ENCODE results near the gene TEX28.

Gene TEX28

DNA sequence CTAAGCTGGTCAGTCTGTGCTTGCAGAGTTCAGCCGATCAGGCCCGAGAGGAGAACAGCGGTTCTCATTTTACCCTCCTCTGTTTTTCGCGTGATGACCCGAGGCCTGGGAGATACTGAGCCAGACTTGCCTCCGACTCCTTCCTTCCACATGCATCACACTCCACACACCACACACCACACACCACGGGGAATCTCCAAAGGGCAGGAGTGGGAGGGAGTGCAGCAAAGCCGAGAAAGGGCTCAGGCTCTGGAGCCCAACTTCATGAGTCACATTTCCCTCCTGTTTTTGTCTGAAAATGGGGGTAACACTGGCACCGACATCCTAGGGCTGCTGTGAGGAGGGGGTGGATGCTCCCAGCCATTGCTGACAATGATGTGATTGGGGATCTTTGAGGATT is 39.6 kb upstream of the TEX28 start:
- no peaks in the 10 kb centered on the region for H4K20me1 ChIP-seq (ENCODE audit: control insufficient read depth, insufficient read depth, low read depth, low read length)
- no peaks in the 10 kb centered on the region for H3K9me3 ChIP-seq (ENCODE audit: control insufficient read depth, insufficient read depth, low read length)
- H3K27me3 ChIP-seq (ENCODE audit: control insufficient read depth, low read length), result no peaks in the 10 kb centered on the region
- H3K36me3 ChIP-seq (ENCODE audit: control insufficient read depth, low read length), result no peaks in the 10 kb centered on the region
- no peak for TF ChIP-seq EZH2phosphoT487 (IDR thresholded peaks at IDR 0.05; ENCODE audit: borderline replicate concordance, low read length)
- TF ChIP-seq, protein P1, sequence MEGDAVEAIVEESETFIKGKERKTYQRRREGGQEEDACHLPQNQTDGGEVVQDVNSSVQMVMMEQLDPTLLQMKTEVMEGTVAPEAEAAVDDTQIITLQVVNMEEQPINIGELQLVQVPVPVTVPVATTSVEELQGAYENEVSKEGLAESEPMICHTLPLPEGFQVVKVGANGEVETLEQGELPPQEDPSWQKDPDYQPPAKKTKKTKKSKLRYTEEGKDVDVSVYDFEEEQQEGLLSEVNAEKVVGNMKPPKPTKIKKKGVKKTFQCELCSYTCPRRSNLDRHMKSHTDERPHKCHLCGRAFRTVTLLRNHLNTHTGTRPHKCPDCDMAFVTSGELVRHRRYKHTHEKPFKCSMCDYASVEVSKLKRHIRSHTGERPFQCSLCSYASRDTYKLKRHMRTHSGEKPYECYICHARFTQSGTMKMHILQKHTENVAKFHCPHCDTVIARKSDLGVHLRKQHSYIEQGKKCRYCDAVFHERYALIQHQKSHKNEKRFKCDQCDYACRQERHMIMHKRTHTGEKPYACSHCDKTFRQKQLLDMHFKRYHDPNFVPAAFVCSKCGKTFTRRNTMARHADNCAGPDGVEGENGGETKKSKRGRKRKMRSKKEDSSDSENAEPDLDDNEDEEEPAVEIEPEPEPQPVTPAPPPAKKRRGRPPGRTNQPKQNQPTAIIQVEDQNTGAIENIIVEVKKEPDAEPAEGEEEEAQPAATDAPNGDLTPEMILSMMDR (IDR thresholded peaks at IDR 0.05; ENCODE audit: low read depth, low read length, poor library complexity, severe bottlenecking), result no peak
- H3K4me2 ChIP-seq (ENCODE audit: low read length), result peak overlapping the region; percentile 72
- no peak overlapping the region for H3K27ac ChIP-seq (ENCODE audit: low read depth, low read length)
- H3K4me1 ChIP-seq (ENCODE audit: control insufficient read depth, low read length), result peaks cover 18% of the 10 kb centered on the region
- no peaks in the 10 kb centered on the region for H3K9me2 ChIP-seq (replicated peaks; ENCODE audit: control insufficient read depth, low read length)
- no peaks in the 10 kb centered on the region for H3K79me2 ChIP-seq (ENCODE audit: control insufficient read depth, low read length)
- no peak overlapping the region for H3K4me3 ChIP-seq (ENCODE audit: low read length)
- no peaks in the 10 kb centered on the region for H3F3A ChIP-seq (ENCODE audit: control insufficient read depth, insufficient read depth)

- peak overlapping the region; percentile 72 for H3K4me2 ChIP-seq (ENCODE audit: low read length)
Observed at GRCh38 chrX:154333837-154334271, 38.9 kb upstream of the TEX28 start.

DNA sequence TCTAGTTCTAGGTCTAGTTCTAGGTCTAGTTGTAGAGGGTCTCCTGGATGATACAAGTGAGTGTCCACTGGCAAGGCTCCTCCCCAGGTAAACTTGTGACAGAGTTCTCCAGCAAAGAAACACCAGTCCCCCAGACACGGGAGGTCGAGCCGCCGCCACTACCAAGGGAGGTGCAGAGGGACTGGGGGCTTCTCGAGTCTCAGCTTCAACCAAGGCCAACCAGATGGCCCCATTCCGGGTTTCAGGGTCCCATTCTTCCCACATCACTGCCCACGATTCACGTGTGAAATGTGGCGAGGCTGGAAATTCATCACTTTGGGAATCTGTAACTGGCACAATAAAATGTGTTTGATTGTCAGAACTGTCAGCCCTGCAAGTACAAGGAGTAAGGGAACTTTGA is 38.2 kb upstream of the TEX28 start:
- no peaks in the 10 kb centered on the region for H4K20me1 ChIP-seq (ENCODE audit: control insufficient read depth, insufficient read depth, low read depth, low read length)
- no peaks in the 10 kb centered on the region for H3K9me3 ChIP-seq (ENCODE audit: control insufficient read depth, insufficient read depth, low read length)
- H3K4me2 ChIP-seq (ENCODE audit: low read length), result peak overlapping the region; percentile 72
- no peak for TF ChIP-seq EZH2phosphoT487 (IDR thresholded peaks at IDR 0.05; ENCODE audit: borderline replicate concordance, low read length)
- TF ChIP-seq, protein P1 (IDR thresholded peaks at IDR 0.05; ENCODE audit: low read depth, low read length, poor library complexity, severe bottlenecking), result no peak
- no peaks in the 10 kb centered on the region for H3K9me2 ChIP-seq (replicated peaks; ENCODE audit: control insufficient read depth, low read length)
- no peaks in the 10 kb centered on the region for H3K79me2 ChIP-seq (ENCODE audit: control insufficient read depth, low read length)
- no peaks in the 10 kb centered on the region for H3K36me3 ChIP-seq (ENCODE audit: control insufficient read depth, low read length)
- no peak overlapping the region for H3K27ac ChIP-seq (ENCODE audit: low read depth, low read length)
- H3K4me3 ChIP-seq (ENCODE audit: low read length), result no peak overlapping the region
- no peaks in the 10 kb centered on the region for H3K27me3 ChIP-seq (ENCODE audit: control insufficient read depth, low read length)
- peaks cover 18% of the 10 kb centered on the region for H3K4me1 ChIP-seq (ENCODE audit: control insufficient read depth, low read length)
- H3F3A ChIP-seq (ENCODE audit: control insufficient read depth, insufficient read depth), result no peaks in the 10 kb centered on the region

More at GRCh38 chrX:154333837-154334271, 38.9 kb upstream of the TEX28 start:
- TF ChIP-seq EZH2phosphoT487 (IDR thresholded peaks at IDR 0.05; ENCODE audit: borderline replicate concordance, low read length), result no peak
- TF ChIP-seq, protein P1 (IDR thresholded peaks at IDR 0.05; ENCODE audit: low read depth, low read length, poor library complexity, severe bottlenecking), result no peak
- no peaks in the 10 kb centered on the region for H3F3A ChIP-seq (ENCODE audit: control insufficient read depth, insufficient read depth)
- H4K20me1 ChIP-seq (ENCODE audit: control insufficient read depth, insufficient read depth, low read depth, low read length), result no peaks in the 10 kb centered on the region
- H3K27ac ChIP-seq (ENCODE audit: low read depth, low read length), result peak overlapping the region; percentile 18; the same call in 1 of the 2 replicates
- H3K79me2 ChIP-seq (ENCODE audit: control insufficient read depth, low read length), result no peaks in the 10 kb centered on the region
- H3K9me2 ChIP-seq (replicated peaks; ENCODE audit: control insufficient read depth, low read length), result no peaks in the 10 kb centered on the region
- H3K4me1 ChIP-seq (ENCODE audit: control insufficient read depth, low read length), result peaks cover 18% of the 10 kb centered on the region
- H3K9me3 ChIP-seq (ENCODE audit: control insufficient read depth, insufficient read depth, low read length), result no peaks in the 10 kb centered on the region
- H3K4me3 ChIP-seq (ENCODE audit: low read length), result peak overlapping the region; percentile 39; the same call in 1 of the 2 replicates
- no peaks in the 10 kb centered on the region for H3K27me3 ChIP-seq (ENCODE audit: control insufficient read depth, low read length)
- H3K36me3 ChIP-seq (ENCODE audit: control insufficient read depth, low read length), result no peaks in the 10 kb centered on the region
